HL-60/S4 (cell line): ENCODE measurements around the gene JPT2.
"Not testable (repeated sequence)": the region's sequence is repeated elsewhere in the genome, so short reads cannot be mapped to it uniquely, and the experiment has no call there.

Experiments
- in situ Hi-C: fragments of 300-500 bp; cut with MboI; formaldehyde crosslinking; loops from 2 replicates; pipeline ENCODE4 v1.14.3; 2022; ENCODE audit warnings: low sequenced_read_pairs

The JPT2 gene

DNA sequence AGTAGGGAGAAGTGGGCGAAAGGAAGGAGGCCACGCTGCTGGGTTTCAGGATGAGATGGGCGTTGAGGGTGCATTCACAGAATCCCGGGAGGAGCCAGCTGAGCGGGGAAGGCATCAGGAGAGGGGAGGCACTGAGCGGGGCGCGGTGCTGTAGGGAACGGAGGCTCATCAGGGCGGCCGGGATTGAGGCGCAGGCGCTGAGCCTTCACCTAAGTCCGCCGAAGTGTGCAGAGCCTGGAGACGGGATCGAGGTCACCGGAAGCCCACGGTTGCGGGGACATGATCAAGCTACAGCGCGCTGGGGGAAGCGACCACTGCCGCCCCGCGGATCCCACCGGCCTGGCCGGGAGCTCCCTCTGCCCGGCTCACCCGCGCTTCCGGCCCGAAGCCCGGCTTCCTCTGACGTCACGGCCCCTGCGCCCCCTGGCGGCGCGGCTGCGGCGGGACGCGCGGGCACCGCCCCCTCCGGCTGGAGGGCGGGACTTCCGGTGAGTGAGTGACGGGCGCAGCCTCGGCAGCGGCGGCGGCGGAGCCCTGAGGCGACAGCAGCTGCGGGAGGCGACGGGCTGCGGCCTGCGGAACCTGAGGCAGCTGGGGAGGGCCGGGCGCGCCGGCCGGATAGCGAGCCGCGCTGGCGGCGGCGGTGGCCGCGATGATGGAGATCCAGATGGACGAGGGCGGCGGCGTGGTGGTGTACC, 27.8 kb downstream of the JPT2 start, which contains the start of gene MAPK8IP3:
TSS of gene MAPK8IP3 (plus strand) at position 508 of the 698 bp plus-strand sequence. CDS start at position 653, 145 bp downstream.
- in situ Hi-C loops = no loop called here

- in situ Hi-C loops = no loop called here
Observed at GRCh38 chr16:1706386-1707192, 28.5 kb downstream of the JPT2 start.

DNA sequence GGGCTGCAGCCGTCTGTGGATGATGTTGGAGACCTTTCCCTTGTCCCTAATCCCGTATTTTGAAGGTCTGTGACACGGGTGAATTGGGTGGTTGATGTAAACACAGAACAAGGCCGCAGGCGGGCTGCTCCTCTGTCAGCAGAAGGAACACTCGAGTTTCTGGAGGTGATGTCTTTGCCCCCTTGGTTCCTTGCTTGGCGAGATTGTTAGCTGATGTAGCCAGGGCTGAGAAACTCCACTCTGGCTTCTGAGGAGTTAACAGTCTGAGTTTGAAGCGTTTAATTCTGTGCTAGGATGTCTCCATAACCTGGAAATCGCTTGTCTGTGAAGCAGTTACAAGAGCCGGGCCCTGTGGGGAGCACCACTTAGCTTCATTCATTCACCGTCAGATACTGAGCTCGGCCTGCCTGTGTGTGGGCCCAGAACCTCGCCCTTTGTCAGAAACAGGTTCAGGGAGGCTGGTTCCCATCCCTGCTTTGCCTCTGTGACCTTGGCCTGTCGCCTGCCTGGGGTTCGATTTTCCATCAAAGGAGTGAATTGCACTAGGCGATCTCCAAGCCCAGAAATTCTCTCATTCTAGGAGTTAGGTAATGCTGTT, 29.2 kb downstream of the JPT2 start:
- in situ Hi-C loops = no loop called here

DNA sequence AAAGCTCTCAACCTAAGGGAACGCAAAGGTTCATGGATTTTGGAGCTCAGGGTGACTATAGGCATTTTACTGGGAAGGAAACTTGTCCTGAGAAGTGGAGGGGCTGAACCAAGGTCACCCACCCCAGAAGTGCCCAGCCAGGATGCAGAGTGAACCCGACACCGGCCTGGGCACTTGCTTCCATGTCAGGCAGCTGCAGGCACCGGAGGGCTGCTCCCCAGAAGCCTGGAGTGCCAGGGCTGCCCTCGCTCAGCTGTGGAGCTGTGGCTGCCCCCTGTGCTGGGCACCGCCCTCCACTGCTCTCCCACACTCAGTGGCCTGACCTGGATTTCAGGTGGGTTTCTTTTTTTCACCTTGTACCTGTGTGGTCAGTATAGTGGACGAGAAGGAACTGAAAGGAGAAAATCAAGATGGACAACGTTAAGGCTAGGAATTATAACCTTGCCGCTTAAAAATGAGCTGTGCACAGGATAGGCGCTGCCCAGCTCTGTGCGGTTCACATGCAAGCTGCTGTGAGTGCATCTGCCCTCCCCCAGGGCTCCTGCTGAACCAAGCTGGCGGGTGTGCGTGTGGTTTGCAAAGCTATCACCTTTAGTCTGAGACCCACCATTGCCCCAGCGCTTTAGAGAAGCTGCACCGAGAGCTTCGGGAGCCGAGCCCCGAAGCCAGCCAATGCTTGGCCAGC, 30.1 kb downstream of the JPT2 start:
- in situ Hi-C loops = no loop called here

DNA sequence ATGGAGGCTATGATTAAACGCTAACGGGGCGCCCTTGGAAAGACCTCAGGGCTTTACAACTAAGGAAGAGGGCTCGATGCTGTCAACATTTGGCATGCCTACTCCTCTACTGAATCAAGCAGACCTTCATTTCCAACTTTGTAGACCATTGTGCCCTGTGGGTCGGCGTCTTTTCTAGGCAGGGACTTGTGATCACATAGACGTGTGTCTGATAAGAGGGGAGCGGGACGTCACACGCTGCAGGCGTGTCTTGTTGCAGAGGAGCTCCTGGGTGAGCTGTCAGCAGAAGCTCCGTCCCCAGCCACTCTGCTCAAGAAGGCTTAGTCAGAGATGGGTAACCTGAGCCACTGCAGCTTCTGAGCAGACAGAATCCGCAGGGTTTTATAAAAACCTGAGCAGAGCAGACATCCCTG, 30.7 kb downstream of the JPT2 start:
- in situ Hi-C loops = no loop called here

- in situ Hi-C loops = no loop called here
Observed at GRCh38 chr16:1709356-1709755, 31.3 kb downstream of the JPT2 start.

- in situ Hi-C loops = no loop called here
Observed at GRCh38 chr16:1710811-1711507, 32.9 kb downstream of the JPT2 start.

DNA sequence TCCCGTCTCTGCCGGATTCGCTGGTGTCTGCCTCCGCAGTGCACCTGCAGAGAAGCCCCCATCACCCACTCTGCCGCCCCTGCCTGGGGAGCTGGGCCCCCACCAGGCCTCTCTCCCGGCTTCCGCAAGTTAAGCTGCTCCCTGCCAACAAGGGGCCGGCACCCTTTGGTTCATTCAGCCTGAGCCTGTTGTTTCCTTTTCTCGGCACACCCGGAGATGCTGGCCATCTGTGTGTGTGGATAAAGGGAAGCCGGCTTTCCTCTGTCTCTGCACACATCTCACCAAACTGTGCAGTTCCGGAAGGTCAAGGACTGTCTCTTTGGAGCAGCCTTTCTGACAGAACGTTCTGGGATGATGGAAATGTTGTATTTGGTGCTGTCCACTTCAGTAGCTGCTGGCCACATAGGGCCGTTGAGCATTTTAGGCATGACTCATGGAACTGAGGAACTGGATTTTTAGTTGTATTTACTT, 34.7 kb downstream of the JPT2 start:
- in situ Hi-C loops = no loop called here

GRCh38 chr16:1713331-1713730, 35.3 kb downstream of the JPT2 start:
- in situ Hi-C loops = no loop called here

DNA sequence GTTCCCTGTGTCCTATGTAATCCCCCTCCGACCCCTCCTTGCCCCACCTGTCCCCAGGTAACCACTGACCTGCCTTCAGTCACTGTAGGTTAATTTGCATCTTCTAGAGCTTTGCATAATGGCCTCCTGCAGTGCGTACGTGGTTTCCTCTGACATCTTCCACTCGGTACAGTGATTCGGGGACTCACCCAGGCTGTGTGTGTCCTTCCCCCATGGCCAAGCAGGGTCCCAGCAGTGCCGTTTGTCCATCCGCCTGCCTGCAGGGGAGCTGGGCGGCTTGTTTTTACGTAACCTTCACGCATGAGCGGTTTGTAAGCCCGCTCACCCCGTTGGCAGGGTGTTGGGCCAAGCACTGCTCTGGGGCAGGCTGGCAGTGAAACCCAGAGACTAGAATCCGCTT, 35.9 kb downstream of the JPT2 start:
- in situ Hi-C loops = no loop called here

GRCh38 chr16:1715220-1715619, 37.1 kb downstream of the JPT2 start:
- in situ Hi-C loops = no loop called here

DNA sequence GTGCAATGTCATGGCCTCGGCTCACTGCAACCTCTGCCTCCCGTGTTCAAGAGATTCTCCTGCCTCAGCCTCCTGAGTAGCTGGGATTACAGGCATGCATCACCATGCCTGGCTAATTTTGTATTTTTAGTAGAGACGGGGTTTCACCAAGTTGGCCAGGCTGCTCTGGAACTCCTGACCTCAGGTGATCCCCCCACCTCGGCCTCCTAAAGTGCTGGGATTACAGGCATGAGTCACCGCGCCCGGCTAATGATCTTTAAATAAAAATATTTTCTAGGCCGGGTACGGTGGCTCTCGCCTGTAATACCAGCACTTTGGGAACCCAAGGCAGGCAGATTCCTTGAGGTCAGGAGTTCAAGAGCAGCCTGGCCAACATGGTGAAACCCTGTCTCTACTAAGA, 40.2 kb downstream of the JPT2 start:
- in situ Hi-C loops = not testable (repeated sequence)

GRCh38 chr16:1719559-1720229, 41.6 kb downstream of the JPT2 start:
- in situ Hi-C loops = not testable (repeated sequence)

DNA sequence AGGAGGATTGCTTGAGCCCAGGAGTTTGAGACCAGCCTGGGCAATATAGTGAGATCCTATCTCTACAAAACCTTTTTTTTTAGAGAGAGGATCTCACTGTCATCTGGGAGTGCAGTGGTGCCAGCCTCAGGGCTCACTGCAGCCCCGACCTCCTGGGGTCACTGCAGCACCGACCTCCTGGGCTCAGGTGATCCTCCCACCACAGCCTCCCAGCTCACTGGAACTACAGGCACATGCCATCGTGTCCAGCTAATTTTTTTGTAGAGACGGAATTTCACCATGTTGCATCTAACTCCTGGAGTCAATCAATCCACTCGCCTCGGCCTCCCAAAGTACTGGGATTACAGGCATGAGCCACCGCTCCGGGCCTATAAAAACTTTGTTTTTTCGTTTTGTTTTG, 43.3 kb downstream of the JPT2 start:
- in situ Hi-C loops = no loop called here

GRCh38 chr16:1723450-1724147, 45.5 kb downstream of the JPT2 start:
- in situ Hi-C loops = no loop called here

- in situ Hi-C loops = no loop called here
Observed at GRCh38 chr16:1724491-1724890, 46.4 kb downstream of the JPT2 start.

GRCh38 chr16:1726661-1727502, 48.8 kb downstream of the JPT2 start:
- in situ Hi-C loops = no loop called here
